Osteoblast (primary cell): ENCODE data around the gene AGBL2. TPM values are rescaled to one million over a fixed set of nuclear protein-coding genes. Genes with fewer than 3 reads are reported as not detected.
"Not testable (repeated sequence)": the region's sequence is repeated elsewhere in the genome, so short reads cannot be mapped to it uniquely, and the experiment has no call there.

ENCODE experiments used
- DNase-seq: peaks from one replicate; pipeline ENCODE4 v3.0.0; 2011; ENCODE audit warnings: low spot score, mixed read lengths; ENCODE audit not compliant: insufficient read length; ENCODE audit errors: missing footprints
- H2AFZ ChIP-seq: 2 replicates; pipeline ENCODE4 v1.6.0; 2011; ENCODE audit warnings: mild to moderate bottlenecking, low read length
- H3K27ac ChIP-seq: 2 replicates; pipeline ENCODE4 v1.5.1; 2011; ENCODE audit warnings: mild to moderate bottlenecking, low read depth, low read length, moderate library complexity
- H3K27me3 ChIP-seq: 2 replicates; pipeline ENCODE4 v1.6.0; 2012; ENCODE audit warnings: mild to moderate bottlenecking, control low read depth, inconsistent platforms, low read length, moderate library complexity; ENCODE audit not compliant: insufficient read depth
- H3K36me3 ChIP-seq: 2 replicates; pipeline ENCODE4 v1.5.1; 2011; ENCODE audit warnings: mild to moderate bottlenecking, low read length, control low read depth, moderate library complexity; ENCODE audit not compliant: insufficient read depth
- H3K4me1 ChIP-seq: 2 replicates; pipeline ENCODE4 v1.5.1; 2011; ENCODE audit warnings: mild to moderate bottlenecking, low read length, control low read depth, moderate library complexity; ENCODE audit not compliant: insufficient read depth
- H3K4me2 ChIP-seq: 2 replicates; pipeline ENCODE4 v1.6.0; 2011; ENCODE audit warnings: mild to moderate bottlenecking, low read length; ENCODE audit not compliant: insufficient read depth
- H3K4me3 ChIP-seq: fragments of 200-600 bp; sonication (generic); 3 replicates; pipeline ENCODE4 v1.5.1; 2012; ENCODE audit warnings: mild to moderate bottlenecking, low read length, inconsistent platforms; ENCODE audit not compliant: insufficient read depth
- H3K79me2 ChIP-seq: 2 replicates; pipeline ENCODE4 v1.6.0; 2012; ENCODE audit warnings: mild to moderate bottlenecking, low read length, control low read depth, inconsistent platforms; ENCODE audit not compliant: insufficient read depth
- H3K9me3 ChIP-seq: 2 replicates; pipeline ENCODE4 v1.5.1; 2011; ENCODE audit warnings: low read depth, low read length, control low read depth
- H4K20me1 ChIP-seq: 2 replicates; pipeline ENCODE4 v1.6.0; 2012; ENCODE audit warnings: mild to moderate bottlenecking, low read length, control low read depth; ENCODE audit not compliant: insufficient read depth
- total RNA-seq: library from RNA; depleted of rRNA; stranded (reverse); fragments of >200 nt; gene quantifications from 2 replicates; pipeline ENCODE4 v1.2.3, GENCODE V29; 2012
- TF ChIP-seq, protein P1 (sequence below): IDR thresholded peaks from 2 replicates; pipeline ENCODE4 v1.5.1; 2011; ENCODE audit warnings: mild to moderate bottlenecking, low read depth, low read length, moderate library complexity; ENCODE audit errors: extremely low read depth

AGBL2 gene
- total RNA-seq, 1 donor = 2.2 TPM

DNA sequence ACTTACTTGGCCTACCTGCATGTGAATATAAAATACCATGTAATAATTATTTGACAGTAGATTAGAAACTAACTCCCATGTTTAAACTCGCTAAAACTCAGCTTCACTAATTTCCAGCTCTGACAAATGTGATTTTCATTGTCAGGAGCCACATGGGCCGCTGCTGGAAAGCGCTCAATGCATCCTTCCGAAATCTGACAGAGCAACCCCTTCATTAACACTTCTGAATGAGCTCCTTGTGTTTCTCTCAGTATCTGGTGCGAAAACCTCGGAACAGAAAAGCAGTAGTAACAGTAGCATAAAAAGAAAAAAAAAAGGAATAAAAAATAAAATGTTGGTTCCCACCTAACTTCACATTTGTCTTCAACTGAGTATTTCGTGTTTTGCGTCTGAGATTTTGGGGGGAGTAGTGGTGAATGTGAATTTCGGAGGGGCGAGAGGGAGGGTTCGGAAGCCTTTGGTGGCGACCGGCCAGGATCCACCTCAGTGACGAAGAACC is 73.5 kb downstream of the AGBL2 start:
- TF ChIP-seq, protein P1, sequence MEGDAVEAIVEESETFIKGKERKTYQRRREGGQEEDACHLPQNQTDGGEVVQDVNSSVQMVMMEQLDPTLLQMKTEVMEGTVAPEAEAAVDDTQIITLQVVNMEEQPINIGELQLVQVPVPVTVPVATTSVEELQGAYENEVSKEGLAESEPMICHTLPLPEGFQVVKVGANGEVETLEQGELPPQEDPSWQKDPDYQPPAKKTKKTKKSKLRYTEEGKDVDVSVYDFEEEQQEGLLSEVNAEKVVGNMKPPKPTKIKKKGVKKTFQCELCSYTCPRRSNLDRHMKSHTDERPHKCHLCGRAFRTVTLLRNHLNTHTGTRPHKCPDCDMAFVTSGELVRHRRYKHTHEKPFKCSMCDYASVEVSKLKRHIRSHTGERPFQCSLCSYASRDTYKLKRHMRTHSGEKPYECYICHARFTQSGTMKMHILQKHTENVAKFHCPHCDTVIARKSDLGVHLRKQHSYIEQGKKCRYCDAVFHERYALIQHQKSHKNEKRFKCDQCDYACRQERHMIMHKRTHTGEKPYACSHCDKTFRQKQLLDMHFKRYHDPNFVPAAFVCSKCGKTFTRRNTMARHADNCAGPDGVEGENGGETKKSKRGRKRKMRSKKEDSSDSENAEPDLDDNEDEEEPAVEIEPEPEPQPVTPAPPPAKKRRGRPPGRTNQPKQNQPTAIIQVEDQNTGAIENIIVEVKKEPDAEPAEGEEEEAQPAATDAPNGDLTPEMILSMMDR = no peak
- no peak for DNase-seq
- Histone ChIP-seq H3K27ac (peak overlapping the region; percentile 89), H3K79me2 (peaks cover 39% of the 10 kb centered on the region), H4K20me1 (peaks cover 9% of the 10 kb centered on the region), H3K9me3 (no peaks in the 10 kb centered on the region), H2AFZ (peak overlapping the region; percentile 97), H3K36me3 (peaks cover 23% of the 10 kb centered on the region), H3K4me1 (peaks cover 12% of the 10 kb centered on the region), H3K27me3 (no peaks in the 10 kb centered on the region), H3K4me3 (peak overlapping the region; percentile 98), H3K4me2 (peak overlapping the region; percentile 98)

DNA sequence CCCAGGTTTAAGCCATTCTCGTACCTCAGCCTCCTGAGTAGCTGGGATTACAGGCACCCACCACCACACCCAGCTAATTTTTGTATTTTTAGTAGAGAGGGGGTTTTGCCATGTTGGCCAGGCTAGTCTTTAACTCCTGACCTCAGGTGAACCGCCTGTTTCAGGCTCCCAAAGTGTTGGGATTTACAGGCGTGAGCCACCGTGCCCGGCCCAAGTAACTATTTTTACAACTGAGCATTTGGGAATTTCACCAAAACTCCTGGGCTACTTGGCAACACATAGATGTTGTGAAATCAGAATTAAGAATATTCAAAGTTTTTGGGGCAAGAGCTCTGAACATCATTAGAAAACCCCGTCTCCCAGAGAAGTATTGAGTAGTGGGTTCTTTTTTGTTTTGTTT is 74.7 kb downstream of the AGBL2 start:
- H3K4me3 ChIP-seq, DNase-seq, H3K27ac ChIP-seq, H2AFZ ChIP-seq, H4K20me1 ChIP-seq, H3K27me3 ChIP-seq, H3K9me3 ChIP-seq: not testable (repeated sequence)
- Histone ChIP-seq H3K4me1 (peaks cover 12% of the 10 kb centered on the region), H3K79me2 (peaks cover 39% of the 10 kb centered on the region), H3K4me2 (peak overlapping the region; percentile 30), H3K36me3 (peaks cover 28% of the 10 kb centered on the region)

DNA sequence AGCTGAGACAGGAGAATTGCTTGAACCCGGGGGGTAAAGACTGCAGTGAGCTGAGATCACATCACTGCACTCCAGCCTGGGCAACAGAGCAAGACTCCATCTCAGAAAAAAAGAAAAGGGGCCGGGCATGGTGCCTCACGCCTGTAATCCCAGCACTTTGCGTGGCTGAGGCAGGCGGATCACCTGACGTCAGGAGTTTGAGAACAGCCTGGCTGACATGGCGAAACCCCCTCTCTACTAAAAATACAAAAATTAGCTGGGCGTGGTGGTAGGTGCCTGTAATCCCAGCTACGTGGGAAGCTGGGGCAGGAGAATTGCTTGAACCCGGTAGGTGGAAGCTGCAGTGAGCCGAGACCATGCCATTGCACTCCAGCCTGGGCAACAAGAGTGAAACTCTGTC is 78.8 kb downstream of the AGBL2 start:
- H3K4me2 ChIP-seq, H3K4me3 ChIP-seq: not testable (repeated sequence)

DNA sequence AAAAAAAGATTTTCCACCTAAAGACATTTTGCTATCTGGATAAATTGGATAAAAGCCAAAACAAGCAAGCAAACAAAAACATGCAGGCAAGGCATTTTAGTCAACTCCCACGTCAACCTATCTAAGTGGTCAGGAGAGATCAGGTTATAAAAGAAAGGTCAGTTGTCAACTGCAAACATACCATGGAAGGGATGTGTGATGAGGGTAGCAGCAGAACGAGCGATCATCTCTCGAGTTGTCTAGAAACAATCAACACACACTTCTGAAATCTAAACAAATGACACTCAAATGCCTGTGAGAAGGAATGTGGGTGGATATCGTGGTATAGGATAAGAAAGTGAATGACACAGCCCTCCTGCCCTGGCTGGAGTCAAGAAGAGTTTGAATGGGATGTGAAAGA is 83.7 kb downstream of the AGBL2 start:
- H3K27ac ChIP-seq = peak overlapping the region; percentile 2
- H3K4me1 ChIP-seq = no peaks in the 10 kb centered on the region
- no peak overlapping the region for H3K4me2 ChIP-seq
- no peaks in the 10 kb centered on the region for H3K9me3 ChIP-seq
- no peak for DNase-seq
- peaks cover 4% of the 10 kb centered on the region for H4K20me1 ChIP-seq
- H3K27me3 ChIP-seq = no peaks in the 10 kb centered on the region
- peaks cover 71% of the 10 kb centered on the region for H3K36me3 ChIP-seq
- H2AFZ ChIP-seq = no peak overlapping the region
- H3K79me2 ChIP-seq = peaks cover 5% of the 10 kb centered on the region
- no peak overlapping the region for H3K4me3 ChIP-seq
- TF ChIP-seq, protein P1 = no peak

More for the DNA sequence above, 78.8 kb downstream of the AGBL2 start:
- not testable (repeated sequence) for H3K4me1 ChIP-seq, H3K27me3 ChIP-seq, H3K27ac ChIP-seq, H4K20me1 ChIP-seq, H2AFZ ChIP-seq, DNase-seq, H3K9me3 ChIP-seq
- H3K36me3 ChIP-seq = peaks cover 54% of the 10 kb centered on the region
- peaks cover 29% of the 10 kb centered on the region for H3K79me2 ChIP-seq

DNA sequence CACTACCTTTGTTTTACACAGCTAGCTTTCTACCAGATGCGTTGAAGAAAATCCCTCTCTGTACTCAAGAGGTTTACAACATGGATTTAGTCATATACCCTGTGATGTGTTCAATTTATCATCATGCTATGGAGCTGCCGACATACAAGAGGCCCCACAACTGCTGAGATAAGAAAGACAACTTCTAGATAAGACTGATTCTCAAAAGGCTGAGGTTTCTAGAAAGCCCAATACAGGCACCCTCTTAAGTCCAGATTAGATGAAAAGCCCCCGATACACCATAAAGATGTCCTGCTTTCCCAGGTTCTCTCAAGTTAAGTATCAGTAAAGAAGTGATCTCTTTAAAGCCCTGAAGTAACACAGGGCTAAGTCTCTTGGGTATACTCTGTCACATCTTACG is 87.1 kb downstream of the AGBL2 start:
- Histone ChIP-seq H4K20me1 (peaks cover 4% of the 10 kb centered on the region), H3K4me2 (no peak overlapping the region), H3K27ac (no peak overlapping the region), H3K9me3 (no peaks in the 10 kb centered on the region), H3K4me1 (no peaks in the 10 kb centered on the region), H3K4me3 (no peak overlapping the region), H2AFZ (no peak overlapping the region), H3K36me3 (peaks cover 70% of the 10 kb centered on the region), H3K79me2 (peaks cover 5% of the 10 kb centered on the region), H3K27me3 (no peaks in the 10 kb centered on the region)
- DNase-seq = peak; percentile 43
- TF ChIP-seq, protein P1 = no peak
